ENCODE results near the gene ZNF468.
"Not testable (repeated sequence)": the region's sequence is repeated elsewhere in the genome, so short reads cannot be mapped to it uniquely, and the experiment has no call there.

ZNF468 gene

DNA sequence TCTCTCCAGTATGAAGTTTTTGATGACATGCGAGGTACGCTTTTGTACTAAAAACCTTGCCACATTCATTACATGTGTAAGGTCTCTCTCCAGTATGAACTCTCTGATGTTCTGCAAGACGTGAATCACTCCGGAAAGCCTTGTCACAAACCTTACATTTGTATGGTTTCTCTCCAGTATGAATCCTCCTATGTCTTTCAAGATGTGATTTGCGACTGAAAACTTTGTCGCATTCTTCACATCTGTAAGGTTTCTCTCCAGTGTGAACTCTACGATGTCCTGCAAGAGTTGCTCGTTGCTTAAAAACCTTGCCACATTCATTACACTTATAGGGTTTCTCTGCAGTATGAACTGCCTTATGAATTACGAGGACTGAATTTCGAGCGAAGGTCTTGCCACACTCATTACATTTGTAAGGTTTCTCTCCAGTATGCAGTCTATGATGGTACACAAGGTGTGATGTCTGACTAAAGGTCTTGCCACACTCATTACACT lies 23.5 kb upstream of the ZNF468 start:
- H3K79me2 ChIP-seq (ENCODE audit: insufficient read depth, low read length): no peaks in the 10 kb centered on the region
- H2AFZ ChIP-seq (ENCODE audit: low read depth, low read length, severe bottlenecking): no peak overlapping the region
- no peaks in the 10 kb centered on the region for H3K9me2 ChIP-seq (replicated peaks; ENCODE audit: insufficient read depth, low read length)
- H3K9ac ChIP-seq (ENCODE audit: low read length): no peak overlapping the region
- TF ChIP-seq, protein P1, sequence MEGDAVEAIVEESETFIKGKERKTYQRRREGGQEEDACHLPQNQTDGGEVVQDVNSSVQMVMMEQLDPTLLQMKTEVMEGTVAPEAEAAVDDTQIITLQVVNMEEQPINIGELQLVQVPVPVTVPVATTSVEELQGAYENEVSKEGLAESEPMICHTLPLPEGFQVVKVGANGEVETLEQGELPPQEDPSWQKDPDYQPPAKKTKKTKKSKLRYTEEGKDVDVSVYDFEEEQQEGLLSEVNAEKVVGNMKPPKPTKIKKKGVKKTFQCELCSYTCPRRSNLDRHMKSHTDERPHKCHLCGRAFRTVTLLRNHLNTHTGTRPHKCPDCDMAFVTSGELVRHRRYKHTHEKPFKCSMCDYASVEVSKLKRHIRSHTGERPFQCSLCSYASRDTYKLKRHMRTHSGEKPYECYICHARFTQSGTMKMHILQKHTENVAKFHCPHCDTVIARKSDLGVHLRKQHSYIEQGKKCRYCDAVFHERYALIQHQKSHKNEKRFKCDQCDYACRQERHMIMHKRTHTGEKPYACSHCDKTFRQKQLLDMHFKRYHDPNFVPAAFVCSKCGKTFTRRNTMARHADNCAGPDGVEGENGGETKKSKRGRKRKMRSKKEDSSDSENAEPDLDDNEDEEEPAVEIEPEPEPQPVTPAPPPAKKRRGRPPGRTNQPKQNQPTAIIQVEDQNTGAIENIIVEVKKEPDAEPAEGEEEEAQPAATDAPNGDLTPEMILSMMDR (IDR thresholded peaks at IDR 0.05; ENCODE audit: insufficient read depth, low read length, poor library complexity, severe bottlenecking): no peak
- TF ChIP-seq EZH2phosphoT487 (conservative IDR thresholded peaks at IDR 0.05; ENCODE audit: low read length): no peak
- peaks cover 62% of the 10 kb centered on the region for H3K36me3 ChIP-seq (ENCODE audit: low read length)
- no peak overlapping the region for H3K27ac ChIP-seq (ENCODE audit: low read depth, low read length)
- no peaks in the 10 kb centered on the region for H3F3A ChIP-seq (ENCODE audit: insufficient read depth)
- H3K4me2 ChIP-seq (ENCODE audit: low read depth, low read length, poor library complexity, severe bottlenecking): no peak overlapping the region
- no peaks in the 10 kb centered on the region for H3K27me3 ChIP-seq (ENCODE audit: low read length)
- peaks cover 20% of the 10 kb centered on the region; the same call in 1 of the 2 replicates for H3K9me3 ChIP-seq (ENCODE audit: insufficient read depth, low read length)
- no peak overlapping the region for H3K4me3 ChIP-seq (ENCODE audit: insufficient read depth, low read length, poor library complexity, severe bottlenecking)
- no peaks in the 10 kb centered on the region for H4K20me1 ChIP-seq (ENCODE audit: low read depth, low read length)

DNA sequence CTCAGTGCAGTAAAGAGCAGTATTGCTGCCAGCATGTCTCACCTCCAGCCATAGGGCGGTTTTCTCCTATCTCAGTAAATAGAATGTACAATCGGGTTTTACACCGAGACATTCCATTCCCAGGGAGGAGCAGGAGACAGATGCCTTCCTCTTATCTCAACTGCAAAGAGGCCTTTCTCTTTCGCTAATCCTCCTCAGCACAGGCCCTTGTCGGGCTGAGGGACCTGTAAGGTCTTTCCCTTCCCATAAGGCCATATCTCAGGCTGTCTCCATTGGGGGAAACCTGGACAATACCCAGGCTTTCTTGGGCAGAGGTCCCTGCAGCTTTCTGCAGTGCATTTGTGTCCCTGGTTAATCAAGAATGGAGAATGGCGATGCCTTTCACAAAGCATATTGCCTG lies 15.6 kb upstream of the ZNF468 start:
- not testable (repeated sequence) for H4K20me1 ChIP-seq (ENCODE audit: low read depth, low read length); H3K79me2 ChIP-seq (ENCODE audit: insufficient read depth, low read length); H3F3A ChIP-seq (ENCODE audit: insufficient read depth); H2AFZ ChIP-seq (ENCODE audit: low read depth, low read length, severe bottlenecking); H3K36me3 ChIP-seq (ENCODE audit: low read length); H3K27me3 ChIP-seq (ENCODE audit: low read length); H3K4me2 ChIP-seq (ENCODE audit: low read depth, low read length, poor library complexity, severe bottlenecking); H3K4me3 ChIP-seq (ENCODE audit: insufficient read depth, low read length, poor library complexity, severe bottlenecking); H3K9ac ChIP-seq (ENCODE audit: low read length); H3K9me3 ChIP-seq (ENCODE audit: insufficient read depth, low read length); H3K9me2 ChIP-seq (replicated peaks; ENCODE audit: insufficient read depth, low read length); H3K27ac ChIP-seq (ENCODE audit: low read depth, low read length)

DNA sequence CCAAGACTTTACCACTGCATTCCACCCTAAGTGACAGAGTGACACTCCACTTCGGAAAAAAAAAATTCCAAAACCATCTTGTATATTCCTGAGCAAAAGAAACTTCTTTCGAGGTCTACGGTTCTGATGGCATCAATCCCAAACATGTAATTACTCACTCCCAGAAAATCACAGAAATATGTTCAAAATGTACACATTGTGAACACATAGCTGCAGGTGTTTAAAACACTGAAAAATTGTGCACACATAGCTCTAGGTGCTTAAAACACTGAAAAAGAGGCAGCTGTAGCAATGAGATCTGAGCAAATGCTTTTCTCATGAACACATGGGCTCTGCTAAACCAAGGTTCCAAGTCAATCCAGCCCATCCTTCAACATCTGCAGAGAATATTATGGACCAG lies 14.0 kb upstream of the ZNF468 start:
- H2AFZ ChIP-seq (ENCODE audit: low read depth, low read length, severe bottlenecking): no peak overlapping the region
- H3K9ac ChIP-seq (ENCODE audit: low read length): no peak overlapping the region
- H3K4me2 ChIP-seq (ENCODE audit: low read depth, low read length, poor library complexity, severe bottlenecking): no peak overlapping the region
- no peak overlapping the region for H3K4me3 ChIP-seq (ENCODE audit: insufficient read depth, low read length, poor library complexity, severe bottlenecking)
- no peaks in the 10 kb centered on the region for H3K27me3 ChIP-seq (ENCODE audit: low read length)
- H3F3A ChIP-seq (ENCODE audit: insufficient read depth): no peaks in the 10 kb centered on the region
- no peaks in the 10 kb centered on the region for H3K9me3 ChIP-seq (ENCODE audit: insufficient read depth, low read length)
- no peaks in the 10 kb centered on the region for H3K36me3 ChIP-seq (ENCODE audit: low read length)
- H3K79me2 ChIP-seq (ENCODE audit: insufficient read depth, low read length): no peaks in the 10 kb centered on the region
- H3K9me2 ChIP-seq (replicated peaks; ENCODE audit: insufficient read depth, low read length): no peaks in the 10 kb centered on the region
- no peak for TF ChIP-seq EZH2phosphoT487 (conservative IDR thresholded peaks at IDR 0.05; ENCODE audit: low read length)
- TF ChIP-seq, protein P1 (IDR thresholded peaks at IDR 0.05; ENCODE audit: insufficient read depth, low read length, poor library complexity, severe bottlenecking): no peak
- no peak overlapping the region for H3K27ac ChIP-seq (ENCODE audit: low read depth, low read length)
- no peaks in the 10 kb centered on the region for H4K20me1 ChIP-seq (ENCODE audit: low read depth, low read length)

DNA sequence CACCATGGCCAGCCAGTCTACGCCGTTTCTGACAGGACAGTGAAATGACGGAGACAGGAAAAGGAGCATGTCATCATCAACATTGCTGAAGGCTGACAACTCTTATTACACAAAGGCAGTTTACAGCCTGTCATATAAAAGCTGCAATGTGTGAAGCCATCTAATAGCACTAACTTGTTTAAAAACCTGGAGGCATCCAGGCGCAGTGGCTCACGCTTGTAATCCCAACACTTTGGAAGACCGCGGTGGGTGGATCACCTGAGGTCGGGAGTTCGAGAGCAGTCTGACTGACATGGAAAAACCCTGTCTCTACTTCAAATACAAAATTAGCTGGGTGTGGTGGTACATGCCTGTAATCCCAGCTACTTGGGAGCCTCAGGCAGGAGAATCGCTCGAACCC lies 10.6 kb upstream of the ZNF468 start:
- H3K27me3 ChIP-seq (ENCODE audit: low read length); H3K9me2 ChIP-seq (replicated peaks; ENCODE audit: insufficient read depth, low read length); H2AFZ ChIP-seq (ENCODE audit: low read depth, low read length, severe bottlenecking); H3K4me3 ChIP-seq (ENCODE audit: insufficient read depth, low read length, poor library complexity, severe bottlenecking); H4K20me1 ChIP-seq (ENCODE audit: low read depth, low read length); H3K79me2 ChIP-seq (ENCODE audit: insufficient read depth, low read length); H3K27ac ChIP-seq (ENCODE audit: low read depth, low read length); H3F3A ChIP-seq (ENCODE audit: insufficient read depth); H3K36me3 ChIP-seq (ENCODE audit: low read length); H3K9ac ChIP-seq (ENCODE audit: low read length); H3K4me2 ChIP-seq (ENCODE audit: low read depth, low read length, poor library complexity, severe bottlenecking); H3K9me3 ChIP-seq (ENCODE audit: insufficient read depth, low read length): not testable (repeated sequence)

DNA sequence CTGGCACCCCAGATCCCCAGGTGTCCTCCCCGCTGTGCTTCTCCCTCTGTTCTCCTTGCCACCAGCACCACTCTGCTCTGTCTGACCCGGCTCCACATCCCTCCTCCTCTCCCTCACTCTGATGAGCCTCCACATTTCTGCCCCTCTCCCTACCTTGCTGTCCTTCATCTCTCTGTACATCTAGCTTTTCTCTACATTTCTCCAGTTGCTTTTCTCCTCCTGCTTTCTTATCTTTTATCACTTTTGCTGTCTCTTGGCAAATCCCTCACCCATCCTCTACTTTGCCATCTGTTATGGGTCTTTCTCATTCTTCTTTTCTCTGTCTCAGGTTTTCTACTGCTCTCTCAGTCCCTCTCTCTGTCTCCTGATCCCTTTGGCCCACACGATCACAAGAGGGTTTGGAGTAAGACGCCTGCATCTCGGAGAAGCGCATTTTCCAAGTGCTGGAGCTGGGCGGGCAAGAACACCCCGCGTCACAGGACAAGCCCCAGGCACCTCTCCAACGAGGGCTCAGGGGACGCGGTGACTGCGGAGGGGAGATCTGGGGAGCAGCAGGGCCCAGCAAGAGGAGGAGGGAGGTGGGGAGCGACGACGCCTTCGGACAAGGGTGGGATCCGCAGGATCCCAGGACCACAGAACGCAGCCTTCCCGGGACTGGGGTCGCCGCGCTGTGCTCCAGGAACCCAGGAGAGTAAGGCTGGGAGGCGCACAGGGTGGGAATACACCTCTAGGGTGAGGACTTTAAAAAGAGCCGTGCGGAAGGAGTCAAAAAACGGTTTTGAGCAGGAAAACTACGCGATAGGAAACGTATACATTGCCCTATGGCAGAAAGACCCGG lies 660 bp downstream of the ZNF468 start:
- Histone ChIP-seq H3K9ac (ENCODE audit: low read length) (peak overlapping the region; percentile 83), H2AFZ (ENCODE audit: low read depth, low read length, severe bottlenecking) (peak overlapping the region; percentile 68), H3K4me3 (ENCODE audit: insufficient read depth, low read length, poor library complexity, severe bottlenecking) (peak overlapping the region; percentile 89), H3K27ac (ENCODE audit: low read depth, low read length) (peak overlapping the region; percentile 48), H3K4me2 (ENCODE audit: low read depth, low read length, poor library complexity, severe bottlenecking) (peak overlapping the region; percentile 59), H3K79me2 (ENCODE audit: insufficient read depth, low read length) (peaks cover 30% of the 10 kb centered on the region)
- H3K9me2 ChIP-seq (replicated peaks; ENCODE audit: insufficient read depth, low read length); H3F3A ChIP-seq (ENCODE audit: insufficient read depth); H3K36me3 ChIP-seq (ENCODE audit: low read length); H3K27me3 ChIP-seq (ENCODE audit: low read length); H3K9me3 ChIP-seq (ENCODE audit: insufficient read depth, low read length); H4K20me1 ChIP-seq (ENCODE audit: low read depth, low read length): not testable (repeated sequence)

DNA sequence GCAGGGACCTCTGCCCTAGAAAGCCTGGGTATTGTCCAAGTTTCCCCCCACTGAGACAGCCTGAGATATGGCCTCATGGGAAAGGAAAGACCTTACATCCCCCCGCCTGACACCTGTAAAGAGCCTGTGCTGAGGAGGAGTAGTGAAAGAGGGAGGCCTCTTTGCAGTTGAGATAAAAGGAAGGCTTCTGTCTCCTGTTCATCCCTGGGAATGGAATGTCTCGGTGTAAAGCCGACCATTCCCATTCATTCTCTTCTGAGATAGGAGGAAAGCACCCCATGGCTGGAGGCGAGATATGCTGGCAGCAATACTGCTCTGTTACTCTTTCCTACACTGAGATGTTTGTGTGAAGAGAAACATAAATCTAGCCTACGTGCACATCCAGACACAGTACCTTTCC lies 10.1 kb downstream of the ZNF468 start:
- H3K9ac ChIP-seq (ENCODE audit: low read length); H3K9me3 ChIP-seq (ENCODE audit: insufficient read depth, low read length); H3K27ac ChIP-seq (ENCODE audit: low read depth, low read length); H3K79me2 ChIP-seq (ENCODE audit: insufficient read depth, low read length); H2AFZ ChIP-seq (ENCODE audit: low read depth, low read length, severe bottlenecking); H3K4me2 ChIP-seq (ENCODE audit: low read depth, low read length, poor library complexity, severe bottlenecking); H3K9me2 ChIP-seq (replicated peaks; ENCODE audit: insufficient read depth, low read length); H3F3A ChIP-seq (ENCODE audit: insufficient read depth); H3K27me3 ChIP-seq (ENCODE audit: low read length); H4K20me1 ChIP-seq (ENCODE audit: low read depth, low read length); H3K4me3 ChIP-seq (ENCODE audit: insufficient read depth, low read length, poor library complexity, severe bottlenecking): not testable (repeated sequence)
- peaks cover 63% of the 10 kb centered on the region for H3K36me3 ChIP-seq (ENCODE audit: low read length)
